Measurements from ENCODE around the gene GLI1. TPM values are rescaled to one million over a fixed set of nuclear protein-coding genes. Genes with fewer than 3 reads are reported as not detected.

Gene GLI1
- polyA plus RNA-seq, 2 of the 4 experiments (the other 2 are of a cell fraction), result 13.1 to 27.3 TPM

- POLR2A ChIA-PET, result no interaction called here
- ATAC-seq, result no peak
Observed at GRCh38 chr12:57464569-57464968, 5.0 kb downstream of the GLI1 start.

GRCh38 chr12:57465030-57465746 is 5.6 kb downstream of the GLI1 start:
- FAIRE-seq (no peak), ATAC-seq (no peak), DNase-seq (ENCODE audit: low read depth in 1 of 2, low spot score in 1 of 2) (no peak)
- Histone ChIP-seq H3K4me1 (peaks cover 5% of the 10 kb centered on the region), H3K4me3 (no peak overlapping the region), H3K9me3 (no peaks in the 10 kb centered on the region), H3K4me2 (no peak overlapping the region), H3K27ac (no peak overlapping the region)
- WGBS (ENCODE audit: missing lambda C conversion rate), result 92% methylated on average over 6 of the region's 6 CpGs
- TF ChIP-seq PHF8 (IDR thresholded peaks at IDR 0.05; ENCODE audit: borderline replicate concordance, low read depth), result no peak
- no peak for TF ChIP-seq RAD21 (conservative IDR thresholded peaks at IDR 0.05 in 1 of 2, IDR thresholded peaks at IDR 0.05 in 1 of 2)
- TF ChIP-seq POLR2A (IDR thresholded peaks at IDR 0.05; ENCODE audit: low read length), result no peak
- no peak for TF ChIP-seq ATOH8 (CRISPR knock-in tag; IDR thresholded peaks at IDR 0.05; ENCODE audit: low read depth)
- no peak for TF ChIP-seq POLR2AphosphoS2 (conservative IDR thresholded peaks at IDR 0.05; ENCODE audit: low read length)
- no peak for TF ChIP-seq NPAS2 (CRISPR knock-in tag; IDR thresholded peaks at IDR 0.05; ENCODE audit: borderline replicate concordance)
- no peak for TF ChIP-seq RARB (CRISPR knock-in tag; IDR thresholded peaks at IDR 0.05)
- TF ChIP-seq KDM5A (IDR thresholded peaks at IDR 0.05), result no peak
- no peak for TF ChIP-seq HDAC2 (IDR thresholded peaks at IDR 0.05)
- TF ChIP-seq CEBPB (IDR thresholded peaks at IDR 0.05), result no peak
- TF ChIP-seq MAX (IDR thresholded peaks at IDR 0.05), result no peak
- TF ChIP-seq RNF2 (IDR thresholded peaks at IDR 0.05; ENCODE audit: borderline replicate concordance, low read depth), result no peak
- no peak for TF ChIP-seq EP300 (IDR thresholded peaks at IDR 0.05)
- no peak for TF ChIP-seq E2F6 (IDR thresholded peaks at IDR 0.05; ENCODE audit: borderline replicate concordance, low read depth)
- no peak for TF ChIP-seq RCOR1 (IDR thresholded peaks at IDR 0.05; ENCODE audit: low read depth, low read length)
- no peak for TF ChIP-seq CHD2 (IDR thresholded peaks at IDR 0.05; ENCODE audit: low read length, partially characterized antibody)
- no peak for TF ChIP-seq HEYL (CRISPR knock-in tag; IDR thresholded peaks at IDR 0.05)
- no peak for TF ChIP-seq GATA3 (IDR thresholded peaks at IDR 0.05; ENCODE audit: borderline replicate concordance)
- CTCF ChIA-PET, result interaction anchor here (0.9 to 9.7 kb wide), 4 partner anchors 13 to 194 kb away, joined by 4 to 240 read pairs (median 48); partner anchors contain the start of genes ARHGAP9, INHBE and MARS1
- POLR2A ChIA-PET, result no interaction called here

More at GRCh38 chr12:57464569-57464968, 5.0 kb downstream of the GLI1 start:
- H3K4me1 ChIP-seq, result peaks cover 5% of the 10 kb centered on the region
- DNase-seq (ENCODE audit: low read depth in 1 of 2, low spot score in 1 of 2) (no peak), FAIRE-seq (no peak)
- no peaks in the 10 kb centered on the region for H3K9me3 ChIP-seq
- no peak overlapping the region for H3K4me3 ChIP-seq
- H3K4me2 ChIP-seq, result no peak overlapping the region
- CTCF ChIA-PET, result interaction anchor here (9.0 to 9.7 kb wide), 2 partner anchors 12 to 14 kb away, joined by 91 to 240 read pairs; partner anchors contain the start of genes ARHGAP9, INHBE and MARS1
- no peak overlapping the region for H3K27ac ChIP-seq
- TF ChIP-seq SREBF2 (IDR thresholded peaks at IDR 0.05), result no peak
- no peak for TF ChIP-seq MYC (IDR thresholded peaks at IDR 0.05; ENCODE audit: borderline replicate concordance, low read length)
- no peak for TF ChIP-seq EHMT2 (IDR thresholded peaks at IDR 0.05; ENCODE audit: low read depth)
- no peak for TF ChIP-seq PBX3 (IDR thresholded peaks at IDR 0.05)
- TF ChIP-seq TP53 (CRISPR knock-in tag; IDR thresholded peaks at IDR 0.05), result no peak
- no peak for TF ChIP-seq ZNF302 (CRISPR knock-in tag; IDR thresholded peaks at IDR 0.05)
- TF ChIP-seq ZSCAN20 (CRISPR knock-in tag; IDR thresholded peaks at IDR 0.05), result no peak
- TF ChIP-seq POLR2A (IDR thresholded peaks at IDR 0.05; ENCODE audit: low read length), result no peak
- TF ChIP-seq HOXB5 (CRISPR knock-in tag; IDR thresholded peaks at IDR 0.05), result no peak
- no peak for TF ChIP-seq JUNB (IDR thresholded peaks at IDR 0.05)
- TF ChIP-seq HOXB13 (CRISPR knock-in tag; IDR thresholded peaks at IDR 0.05; ENCODE audit: low read depth), result no peak
- TF ChIP-seq HEYL (CRISPR knock-in tag; IDR thresholded peaks at IDR 0.05), result no peak
- no peak for TF ChIP-seq NPAS2 (CRISPR knock-in tag; IDR thresholded peaks at IDR 0.05; ENCODE audit: borderline replicate concordance)
- 92% methylated on average over 12 of the region's 12 CpGs for WGBS (ENCODE audit: missing lambda C conversion rate)
